ENCODE results near the gene FAF2.

The FAF2 gene

DNA sequence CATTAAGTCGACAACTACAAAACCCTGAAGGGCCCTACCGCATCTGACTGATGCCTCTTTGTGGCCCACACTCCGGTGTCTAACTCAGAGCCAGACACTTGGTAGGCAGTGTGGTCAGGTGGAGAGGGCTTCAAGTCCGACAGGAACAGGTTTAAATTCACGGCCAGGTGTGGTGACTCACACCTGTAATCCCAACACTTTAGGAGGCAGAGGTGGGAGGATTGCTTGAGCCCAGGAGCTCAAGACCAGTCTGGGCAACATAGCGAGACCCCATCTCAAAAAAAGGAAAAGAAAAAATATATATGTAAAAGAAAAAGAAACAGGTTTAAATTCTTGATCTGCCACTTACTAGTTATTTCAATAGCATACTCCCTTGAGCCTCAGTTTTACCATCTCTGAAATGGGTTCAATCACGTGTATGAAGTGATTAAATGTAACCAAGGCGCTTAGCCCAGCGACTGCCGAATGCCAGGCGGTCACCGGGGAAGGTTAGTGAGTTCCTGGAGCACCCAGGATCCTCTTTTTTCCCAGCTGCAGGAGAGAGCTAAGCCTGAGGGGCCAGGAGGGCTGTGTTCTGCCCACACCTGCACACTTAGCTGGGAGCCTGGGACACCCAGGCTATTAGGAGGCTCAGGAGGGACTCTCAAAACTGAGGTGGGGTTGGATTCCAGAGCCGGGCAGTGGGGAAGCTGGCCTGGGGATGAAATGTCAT is 32.8 kb upstream of the FAF2 start:
- TF ChIP-seq ZFX (IDR thresholded peaks at IDR 0.05): no peak
- TF ChIP-seq, protein P1, sequence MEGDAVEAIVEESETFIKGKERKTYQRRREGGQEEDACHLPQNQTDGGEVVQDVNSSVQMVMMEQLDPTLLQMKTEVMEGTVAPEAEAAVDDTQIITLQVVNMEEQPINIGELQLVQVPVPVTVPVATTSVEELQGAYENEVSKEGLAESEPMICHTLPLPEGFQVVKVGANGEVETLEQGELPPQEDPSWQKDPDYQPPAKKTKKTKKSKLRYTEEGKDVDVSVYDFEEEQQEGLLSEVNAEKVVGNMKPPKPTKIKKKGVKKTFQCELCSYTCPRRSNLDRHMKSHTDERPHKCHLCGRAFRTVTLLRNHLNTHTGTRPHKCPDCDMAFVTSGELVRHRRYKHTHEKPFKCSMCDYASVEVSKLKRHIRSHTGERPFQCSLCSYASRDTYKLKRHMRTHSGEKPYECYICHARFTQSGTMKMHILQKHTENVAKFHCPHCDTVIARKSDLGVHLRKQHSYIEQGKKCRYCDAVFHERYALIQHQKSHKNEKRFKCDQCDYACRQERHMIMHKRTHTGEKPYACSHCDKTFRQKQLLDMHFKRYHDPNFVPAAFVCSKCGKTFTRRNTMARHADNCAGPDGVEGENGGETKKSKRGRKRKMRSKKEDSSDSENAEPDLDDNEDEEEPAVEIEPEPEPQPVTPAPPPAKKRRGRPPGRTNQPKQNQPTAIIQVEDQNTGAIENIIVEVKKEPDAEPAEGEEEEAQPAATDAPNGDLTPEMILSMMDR (conservative IDR thresholded peaks at IDR 0.05): no peak
- peak overlapping the region; percentile 88 for H3K27ac ChIP-seq

GRCh38 chr5:176415952-176416924 is 31.9 kb upstream of the FAF2 start, which contains the start of gene CLTB:
CLTB (minus strand) TSS chr5:176416539; CDS start chr5:176416363, 176 bp downstream.
- peak; percentile 79 for TF ChIP-seq ZFX (IDR thresholded peaks at IDR 0.05)
- TF ChIP-seq, protein P1 (conservative IDR thresholded peaks at IDR 0.05): peak; percentile 99

DNA sequence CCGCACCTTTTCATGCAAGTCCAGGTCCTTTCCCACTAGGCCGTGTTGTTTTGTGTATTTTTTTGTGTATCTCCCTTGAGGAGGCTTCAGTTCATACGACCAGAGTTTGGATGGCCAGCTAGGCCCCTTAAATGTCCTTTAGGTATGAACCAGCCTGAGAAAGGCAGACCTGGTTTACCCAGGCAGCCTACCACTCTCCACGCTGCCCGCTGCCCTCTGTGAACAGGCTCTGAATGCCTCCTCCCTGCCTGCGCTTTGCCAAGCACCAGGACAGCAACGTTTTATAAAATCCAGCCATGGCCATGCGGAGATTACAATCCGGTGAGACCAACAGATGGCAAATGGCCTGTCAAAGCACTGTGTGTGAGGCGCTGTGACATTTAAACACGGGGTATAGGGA is 31.2 kb upstream of the FAF2 start:
- H3K27ac ChIP-seq: peak overlapping the region; percentile 88
- no peak for TF ChIP-seq ZFX (IDR thresholded peaks at IDR 0.05)
- TF ChIP-seq, protein P1 (conservative IDR thresholded peaks at IDR 0.05): no peak

More at GRCh38 chr5:176415952-176416924, 31.9 kb upstream of the FAF2 start, which contains the start of gene CLTB:
- peak within 1 kb of the TSS; percentile 88 for H3K27ac ChIP-seq

DNA sequence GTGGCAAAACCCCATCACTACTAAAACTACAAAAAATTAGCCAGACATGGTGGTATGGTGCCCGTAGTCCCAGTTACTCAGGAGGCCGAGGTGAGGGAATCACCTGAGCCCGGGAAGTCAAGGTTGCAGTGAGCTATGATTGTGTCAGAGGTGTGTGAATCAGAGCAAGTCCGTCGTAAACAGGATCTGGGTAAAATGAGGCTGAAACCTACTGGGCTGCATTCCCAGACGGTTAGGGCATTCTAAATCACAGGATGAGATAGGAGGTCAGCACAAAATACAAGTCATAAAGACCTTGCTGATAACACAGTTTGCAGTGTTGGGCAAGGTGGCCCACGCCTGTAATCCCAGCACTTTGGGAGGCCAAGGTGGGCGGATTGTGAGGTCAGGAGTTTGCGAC is 29.9 kb upstream of the FAF2 start:
- no peak overlapping the region for H3K27ac ChIP-seq
- TF ChIP-seq, protein P1 (conservative IDR thresholded peaks at IDR 0.05): no peak
- TF ChIP-seq ZFX (IDR thresholded peaks at IDR 0.05): no peak

- H3K27ac ChIP-seq: no peak overlapping the region
- TF ChIP-seq, protein P1 (conservative IDR thresholded peaks at IDR 0.05): no peak
Measured at GRCh38 chr5:176420086-176420485, 28.1 kb upstream of the FAF2 start.

DNA sequence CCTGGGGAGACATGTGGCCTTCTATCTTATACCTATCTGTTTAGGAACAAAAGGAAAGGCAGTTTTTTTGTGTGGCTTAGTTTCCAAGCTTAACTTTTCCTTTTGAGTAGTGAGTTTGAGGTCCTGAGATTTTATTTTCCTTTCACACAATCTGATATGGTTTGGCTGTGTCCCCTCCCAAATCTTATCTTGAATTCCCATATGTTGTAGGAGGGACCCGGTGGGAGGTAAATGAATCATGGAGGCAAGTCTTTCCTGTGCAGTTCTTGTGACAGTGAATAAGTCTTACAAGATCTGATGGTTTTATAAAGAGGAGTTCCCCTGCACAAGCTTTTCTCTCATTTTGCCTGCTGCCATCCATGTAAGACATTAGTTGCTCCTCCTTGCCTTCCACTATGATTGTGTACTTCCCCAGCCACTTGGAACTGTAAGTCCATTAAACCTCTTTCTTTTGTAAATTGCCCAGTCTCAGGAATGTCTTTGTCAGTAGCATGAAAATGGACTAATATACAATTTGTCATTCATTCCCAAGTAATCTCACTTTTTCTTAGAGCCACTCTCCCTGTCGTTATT is 27.1 kb upstream of the FAF2 start:
- H3K27ac ChIP-seq: no peak overlapping the region
- TF ChIP-seq ZFX (IDR thresholded peaks at IDR 0.05): no peak
- TF ChIP-seq, protein P1 (conservative IDR thresholded peaks at IDR 0.05): no peak
